GM23338 (cell line): ENCODE data around the gene ILKAP. TPM values are rescaled to one million over a fixed set of nuclear protein-coding genes. Genes with fewer than 3 reads are reported as not detected.
A peak's percentile ranks its signal among the peaks of the same experiment; 100 is the strongest.

Experiments
- ATAC-seq: fragments of 200-7000 bp; cut with Tn5 transposase; 3 replicates; pipeline ENCODE4 v1.9.1; 2020
- DNase-seq: peaks from one replicate; pipeline ENCODE4 v3.0.0-alpha.2; 2015; ENCODE audit warnings: low spot score
- H2AFZ ChIP-seq: fragments of 200-600 bp; sonication (generic); 2 replicates; pipeline ENCODE4 v1.8.0; 2016; ENCODE audit warnings: antibody characterized with exemption, mild to moderate bottlenecking, moderate library complexity
- H3F3A ChIP-seq: fragments of 200-600 bp; sonication (generic); replicated peaks from 2 replicates; pipeline ENCODE4 v1.8.0; 2017; ENCODE audit warnings: antibody characterized with exemption, mixed run types, low read depth
- H3K27ac ChIP-seq: fragments of 200-600 bp; sonication (generic); 2 replicates; pipeline ENCODE4 v1.6.1; 2016; ENCODE audit warnings: low read depth
- H3K27me3 ChIP-seq: fragments of 200-600 bp; sonication (generic); 2 replicates; pipeline ENCODE4 v1.8.0; 2016; ENCODE audit warnings: mild to moderate bottlenecking, mixed run types, moderate library complexity; ENCODE audit not compliant: insufficient read depth
- H3K36me3 ChIP-seq: fragments of 200-600 bp; sonication (generic); 2 replicates; pipeline ENCODE4 v1.8.0; 2016; ENCODE audit warnings: mild to moderate bottlenecking; ENCODE audit not compliant: insufficient read depth
- H3K4me1 ChIP-seq: fragments of 200-600 bp; sonication (generic); 2 replicates; pipeline ENCODE4 v1.8.0; 2016; ENCODE audit warnings: mild to moderate bottlenecking, moderate library complexity; ENCODE audit not compliant: insufficient read depth
- H3K4me2 ChIP-seq: fragments of 200-600 bp; sonication (generic); 2 replicates; pipeline ENCODE4 v1.7.1; 2017; ENCODE audit warnings: mixed run types
- H3K4me3 ChIP-seq: fragments of 200-600 bp; sonication (generic); 2 replicates; pipeline ENCODE4 v1.6.1; 2016; ENCODE audit warnings: mixed run types
- H3K79me2 ChIP-seq: fragments of 200-600 bp; sonication (generic); replicated peaks from 2 replicates; pipeline ENCODE4 v1.8.0; 2017; ENCODE audit warnings: mild to moderate bottlenecking; ENCODE audit not compliant: insufficient read depth
- H3K9me2 ChIP-seq: fragments of 200-600 bp; sonication (generic); 2 replicates; pipeline ENCODE4 v1.8.0; 2017; ENCODE audit not compliant: insufficient read depth
- H4K20me1 ChIP-seq: fragments of 200-600 bp; sonication (generic); replicated peaks from 2 replicates; pipeline ENCODE4 v1.8.0; 2017; ENCODE audit warnings: mild to moderate bottlenecking; ENCODE audit not compliant: insufficient read depth
- H3K27ac Mint-ChIP-seq: 2 replicates; pipeline ENCODE4 v1.8.0; 2020; ENCODE audit warnings: inconsistent platforms, mild to moderate bottlenecking, moderate library complexity, mixed read lengths
- H3K27me3 Mint-ChIP-seq: 3 replicates; pipeline ENCODE4 v1.8.0; 2022; ENCODE audit warnings: low read depth, mild to moderate bottlenecking, moderate library complexity, mixed read lengths, inconsistent platforms; ENCODE audit not compliant: insufficient read depth, poor library complexity
- H3K36me3 Mint-ChIP-seq: 3 replicates; pipeline ENCODE4 v1.8.0; 2021; ENCODE audit warnings: low read depth, mild to moderate bottlenecking, inconsistent platforms, moderate library complexity, mixed read lengths
- H3K4me1 Mint-ChIP-seq: 3 replicates; pipeline ENCODE4 v1.8.0; 2020; ENCODE audit warnings: mild to moderate bottlenecking, inconsistent platforms, mixed read lengths
- H3K4me3 Mint-ChIP-seq: 3 replicates; pipeline ENCODE4 v1.8.0; 2021; ENCODE audit warnings: moderate library complexity, mild to moderate bottlenecking, inconsistent platforms, mixed read lengths
- H3K9me3 Mint-ChIP-seq: 3 replicates; pipeline ENCODE4 v1.8.0; 2020; ENCODE audit warnings: moderate library complexity, mild to moderate bottlenecking, inconsistent platforms, mixed read lengths
- ETS1 ChIP-seq: IDR thresholded peaks from 2 replicates; pipeline ENCODE4 v1.6.1; 2016; ENCODE audit warnings: antibody characterized with exemption
- EZH2 ChIP-seq: fragments of 200-600 bp; sonication (generic); IDR thresholded peaks from one replicate; pipeline ENCODE4 v1.8.0; 2017; ENCODE audit warnings: antibody characterized with exemption, mild to moderate bottlenecking, low read depth; ENCODE audit not compliant: unreplicated experiment
- EZH2phosphoT487 ChIP-seq: fragments of 200-600 bp; sonication (generic); IDR thresholded peaks from one replicate; pipeline ENCODE4 v1.8.1; 2018; ENCODE audit warnings: antibody characterized with exemption; ENCODE audit not compliant: unreplicated experiment
- JUNB ChIP-seq: IDR thresholded peaks from one replicate; pipeline ENCODE4 v1.6.1; 2016; ENCODE audit warnings: antibody characterized with exemption; ENCODE audit not compliant: unreplicated experiment
- NANOG ChIP-seq: IDR thresholded peaks from 2 replicates; pipeline ENCODE4 v1.6.1; 2016; ENCODE audit warnings: antibody characterized with exemption, borderline replicate concordance
- POLR2AphosphoS5 ChIP-seq: IDR thresholded peaks from 2 replicates; pipeline ENCODE4 v1.6.1; 2016; ENCODE audit warnings: antibody characterized with exemption, low read depth
- STAT1 ChIP-seq: IDR thresholded peaks from one replicate; pipeline ENCODE4 v1.6.1; 2016; ENCODE audit warnings: antibody characterized with exemption; ENCODE audit not compliant: unreplicated experiment
- ZNF114 ChIP-seq: fragments of 250-450 bp; sonication (Bioruptor Pico); IDR thresholded peaks from 2 replicates; pipeline ENCODE4 v1.5.0; 2020; ENCODE audit warnings: mild to moderate bottlenecking, moderate library complexity
- ZNF462 ChIP-seq: fragments of 250-450 bp; sonication (Bioruptor Pico); IDR thresholded peaks from 2 replicates; pipeline ENCODE4 v1.5.0; 2020; ENCODE audit warnings: mild to moderate bottlenecking, moderate library complexity
- polyA plus RNA-seq: library from polyadenylated mRNA; unstranded; fragments of >200 nt; fragmentation: Nextera tagmentation; extraction: Ambion mirVana; gene quantifications from 2 replicates; pipeline ENCODE4 v1.2.1, GENCODE V29; 2016
- total RNA-seq: library from RNA; depleted of rRNA; stranded (reverse); fragments of >200 nt; shearing (Covaris generic); gene quantifications from 2 replicates; pipeline ENCODE4 v1.2.3, GENCODE V29; 2014

The ILKAP gene
- total and polyA plus RNA-seq, 2 experiments from 2014 or later: 17.0 to 35.9 TPM

- ATAC-seq (peak; percentile 16; the same call in 2 of the 3 replicates), DNase-seq (peak; percentile 45)
- H3K4me3 Mint-ChIP-seq: peak overlapping the region; percentile 82
- H3K36me3 ChIP-seq: no peaks in the 10 kb centered on the region
- H3K79me2 ChIP-seq: peaks cover 55% of the 10 kb centered on the region
- no peak overlapping the region; the same call in 1 of the 2 replicates for H3K27ac ChIP-seq
- H3K36me3 Mint-ChIP-seq: peaks cover 4% of the 10 kb centered on the region; the same call in 1 of the 3 replicates
- peaks cover 9% of the 10 kb centered on the region for H3K9me3 Mint-ChIP-seq
- H3K27ac Mint-ChIP-seq: peak overlapping the region; percentile 76
- no peak for TF ChIP-seq ZNF462 (CRISPR knock-in tag)
- no peak for TF ChIP-seq STAT1
- TF ChIP-seq EZH2: no peak
- TF ChIP-seq POLR2AphosphoS5: no peak
- TF ChIP-seq EZH2phosphoT487: no peak
- no peak for TF ChIP-seq NANOG
- no peak for TF ChIP-seq ETS1
- TF ChIP-seq JUNB: no peak
- TF ChIP-seq ZNF114 (CRISPR knock-in tag): no peak
- H3K4me3 ChIP-seq: peak overlapping the region; percentile 87
- H3K4me1 Mint-ChIP-seq: peaks cover 6% of the 10 kb centered on the region
- peaks cover 43% of the 10 kb centered on the region for H4K20me1 ChIP-seq
- H3K4me2 ChIP-seq: peak overlapping the region; percentile 99
- H3K9me2 ChIP-seq: 0 out of 2 replicates have a peak, but pooled peaks cover 4% of the 10 kb centered on the region
- H3K27me3 ChIP-seq: peaks cover 8% of the 10 kb centered on the region; the same call in 1 of the 2 replicates
- no peaks in the 10 kb centered on the region for H3F3A ChIP-seq
- no peak overlapping the region for H2AFZ ChIP-seq
- H3K27me3 Mint-ChIP-seq: peaks cover 6% of the 10 kb centered on the region
- peaks cover 17% of the 10 kb centered on the region for H3K4me1 ChIP-seq
These were observed 985 bp downstream of the ILKAP start for GRCh38 chr2:238202326-238203093.
